HG02623 (cell line): Measurements from ENCODE around the gene TLCD1.

Experiments
- ATAC-seq: cut with Tn5 transposase; IDR thresholded peaks from one replicate; pipeline ENCODE4 v1.9.1; 2021; ENCODE audit warnings: moderate library complexity; ENCODE audit not compliant: unreplicated experiment

TLCD1 gene

DNA sequence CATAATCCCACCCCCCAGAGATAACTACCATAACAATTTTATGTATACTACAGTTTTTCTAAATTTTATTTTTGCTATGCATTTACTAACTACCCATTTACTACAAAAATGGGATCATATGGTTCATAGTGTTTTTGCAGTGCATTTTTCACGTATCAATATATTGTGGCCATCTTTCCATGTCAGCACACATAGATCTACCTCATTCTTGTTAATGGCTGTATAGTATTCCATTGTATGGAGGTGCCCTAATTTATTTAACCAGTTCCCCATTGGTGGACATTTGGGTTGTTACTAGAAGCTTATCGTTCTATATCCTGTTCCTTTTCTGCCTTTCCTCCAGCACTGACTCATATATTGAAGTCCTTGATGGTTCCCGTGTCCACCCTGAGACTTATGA lies 37.0 kb downstream of the TLCD1 start:
- ATAC-seq = no peak

DNA sequence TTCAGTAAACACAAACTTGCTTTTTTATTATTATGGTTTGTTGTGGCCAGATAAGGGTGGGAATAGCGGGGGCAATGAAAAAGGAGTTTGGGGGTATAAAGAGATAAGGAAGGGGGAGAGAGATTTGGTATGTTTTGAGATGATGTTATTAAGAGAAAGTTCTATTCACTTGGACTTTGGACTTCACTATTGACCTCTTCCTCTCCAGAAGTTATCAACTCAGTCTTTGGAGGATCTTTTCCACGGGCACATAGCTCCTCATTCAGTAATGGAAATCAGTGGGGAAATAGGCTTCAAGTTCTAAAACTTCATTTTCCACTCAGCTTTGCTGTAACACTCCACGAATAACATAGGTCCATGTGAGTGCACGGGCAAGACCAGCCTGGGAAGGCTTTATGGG lies 37.6 kb downstream of the TLCD1 start:
- ATAC-seq = no peak

GRCh38 chr17:28686296-28686695 lies 39.7 kb downstream of the TLCD1 start:
- no peak for ATAC-seq

- ATAC-seq = no peak
Measured at GRCh38 chr17:28685366-28685765, 40.7 kb downstream of the TLCD1 start.

DNA sequence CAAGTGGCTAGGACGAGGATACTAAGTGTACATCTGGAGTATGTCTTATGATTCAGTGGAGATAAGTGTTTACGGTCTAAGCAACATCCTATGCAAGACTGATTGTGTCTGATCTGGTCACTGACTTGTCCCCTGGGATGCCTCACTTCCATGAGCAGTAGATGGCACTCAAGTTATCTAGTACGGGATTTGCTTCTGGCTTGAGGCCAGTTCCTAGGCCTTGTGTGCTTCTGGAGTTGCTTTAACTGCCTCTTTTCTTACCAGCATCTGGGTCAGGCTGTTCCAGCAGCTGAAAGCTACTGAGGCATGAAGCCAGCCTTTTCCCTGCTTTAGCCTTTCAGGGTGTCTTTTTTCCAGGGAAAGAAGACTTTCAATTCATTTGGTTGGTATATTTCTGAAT lies 41.1 kb downstream of the TLCD1 start:
- ATAC-seq = no peak

DNA sequence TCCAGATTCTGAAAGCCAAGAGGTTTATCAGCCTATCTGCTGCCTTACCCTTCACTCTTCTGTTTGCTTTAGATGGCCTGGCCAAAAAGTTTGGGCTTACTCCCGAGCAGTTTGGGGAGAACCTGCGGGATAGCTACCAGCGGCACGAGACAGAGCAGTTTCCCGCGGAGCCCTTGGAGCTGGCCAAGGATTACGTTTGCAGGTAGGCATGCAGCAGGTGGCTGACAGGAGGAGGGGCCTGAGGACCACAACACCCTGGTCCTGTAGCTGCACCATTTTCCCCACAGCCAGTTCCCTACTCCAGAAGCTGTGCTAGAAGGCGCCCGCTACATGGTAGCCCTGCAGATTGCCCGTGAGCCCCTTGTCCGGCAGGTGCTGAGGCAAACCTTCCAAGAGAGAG lies 43.4 kb downstream of the TLCD1 start:
- ATAC-seq = no peak

DNA sequence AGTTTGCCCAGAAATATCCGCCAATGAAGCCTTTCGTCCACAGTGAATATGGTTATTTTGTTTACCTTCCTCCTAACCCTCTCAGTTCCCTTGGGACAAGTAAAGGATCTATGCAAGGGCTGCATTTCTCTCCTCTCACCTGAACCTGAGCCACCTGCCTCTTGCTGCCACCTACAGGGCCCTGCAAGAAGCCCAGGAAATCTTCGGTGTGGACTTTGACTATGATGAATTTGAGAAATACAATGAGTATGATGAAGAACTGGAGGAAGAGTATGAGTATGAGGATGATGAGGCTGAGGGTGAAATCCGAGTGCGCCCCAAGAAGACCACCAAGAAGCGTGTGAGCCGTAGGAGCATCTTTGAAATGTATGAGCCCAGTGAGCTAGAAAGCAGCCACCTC lies 50.1 kb downstream of the TLCD1 start:
- no peak for ATAC-seq

DNA sequence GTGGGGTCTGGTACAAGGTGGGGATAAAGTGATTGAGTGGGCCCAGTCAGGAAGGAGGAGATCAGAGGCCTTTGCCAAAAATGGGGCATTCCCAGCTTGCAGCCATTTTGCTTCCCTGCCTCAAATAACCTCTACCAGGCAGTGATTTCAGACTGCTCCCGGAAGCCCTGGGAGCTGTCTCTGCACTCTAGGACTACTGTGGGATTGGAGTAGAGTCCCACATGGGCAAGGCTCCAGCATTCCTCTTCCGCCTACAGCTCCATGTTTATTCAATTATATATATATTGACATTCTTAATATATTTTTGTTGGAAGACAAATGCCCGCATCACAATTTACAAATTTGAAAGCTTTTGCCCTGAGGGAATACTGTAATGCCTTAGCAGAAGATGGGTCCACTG lies 50.5 kb downstream of the TLCD1 start:
- no peak for ATAC-seq
